H1 (cell line): ENCODE results near the gene GJE1. TPM values are rescaled to one million over a fixed set of nuclear protein-coding genes. Genes with fewer than 3 reads are reported as not detected.

Experiments used
- CTCF ChIA-PET: fragments of 300-600 bp; sonication (Branson Sonifier 250); formaldehyde crosslinking; loops from one replicate; lab custom pipeline; 2021; ENCODE audit not compliant: partially characterized antibody; lab: Charles Lee
- POLR2A ChIA-PET: fragments of 300-600 bp; sonication (Branson Sonifier 250); formaldehyde crosslinking; loops from one replicate; lab custom pipeline; 2021; ENCODE audit warnings: inconsistent platforms; ENCODE audit not compliant: partially characterized antibody; lab: Charles Lee
- DNase-seq, 2 experiments: peaks; one replicate each; pipeline versions ENCODE4 v3.0.0 to v3.0.0-alpha.2; 2010 to 2022; ENCODE audit warnings: low spot score in 2 of 2, low read depth in 1 of 2, mixed read lengths in 1 of 2
- FAIRE-seq: peaks from 2 replicates; lab custom pipeline; 2011; peaks lifted over from hg19 to GRCh38; lab: Jason Lieb, UNC
- H2AFZ ChIP-seq: 2 replicates; pipeline ENCODE4 v1.8.1; 2012; ENCODE audit warnings: low read length, inconsistent platforms
- H2AK5ac ChIP-seq: 2 replicates; pipeline ENCODE4 v1.6.1; 2013; ENCODE audit warnings: low read depth, low read length
- H2BK120ac ChIP-seq: replicated peaks from 2 replicates; pipeline ENCODE3; 2013; ENCODE audit warnings: low read depth, low read length, inconsistent platforms
- H2BK12ac ChIP-seq: 2 replicates; pipeline ENCODE4 v1.6.1; 2013; ENCODE audit warnings: low read depth, low read length
- H2BK15ac ChIP-seq: 2 replicates; pipeline ENCODE4 v1.6.1; 2013; ENCODE audit warnings: low read length
- H2BK20ac ChIP-seq: 2 replicates; pipeline ENCODE4 v1.6.1; 2013; ENCODE audit warnings: low read length
- H2BK5ac ChIP-seq: 2 replicates; pipeline ENCODE4 v1.6.1; 2013; ENCODE audit warnings: low read depth, low read length
- H3K14ac ChIP-seq: 2 replicates; pipeline ENCODE4 v1.6.1; 2013; ENCODE audit warnings: inconsistent platforms; ENCODE audit not compliant: insufficient read length
- H3K18ac ChIP-seq: 2 replicates; pipeline ENCODE4 v1.6.1; 2013; ENCODE audit warnings: low read length; ENCODE audit errors: extremely low read depth
- H3K23ac ChIP-seq: 2 replicates; pipeline ENCODE4 v1.6.1; 2013; ENCODE audit warnings: inconsistent platforms; ENCODE audit not compliant: insufficient read length
- H3K23me2 ChIP-seq: 2 replicates; pipeline ENCODE4 v1.6.1; 2013; ENCODE audit warnings: low read depth, low read length
- H3K27ac ChIP-seq: 2 replicates; pipeline ENCODE4 v1.6.1; 2011; ENCODE audit warnings: low read depth, low read length, inconsistent platforms
- H3K27me3 ChIP-seq, 4 experiments: replicated peaks in 1 of 4; 1 replicate in 1 of 4; 2 replicates in 3 of 4; pipeline versions ENCODE4 v1.6.1 to v1.8.1; 2011 to 2013; ENCODE audit warnings: low read length in 3 of 4, mild to moderate bottlenecking in 3 of 4, inconsistent platforms in 2 of 4, mixed read lengths in 2 of 4, moderate library complexity in 1 of 4; ENCODE audit not compliant: control insufficient read depth in 3 of 4, insufficient read depth in 3 of 4; ENCODE audit errors: extremely low read depth in 1 of 4
- H3K36me3 ChIP-seq, 4 experiments: 2 replicates each; pipeline versions ENCODE4 v1.6.1 to v1.8.1; 2011 to 2013; ENCODE audit warnings: mild to moderate bottlenecking in 4 of 4, low read length in 3 of 4, moderate library complexity in 2 of 4, control low read depth in 1 of 4, inconsistent platforms in 1 of 4; ENCODE audit not compliant: insufficient read depth in 4 of 4, control insufficient read depth in 2 of 4
- H3K4ac ChIP-seq: replicated peaks from 2 replicates; pipeline ENCODE3; 2013; ENCODE audit warnings: low read length, low read depth, mixed read lengths, inconsistent platforms; ENCODE audit not compliant: insufficient read length
- H3K4me1 ChIP-seq, 4 experiments: replicated peaks in 1 of 4; 1 replicate in 1 of 4; 2 replicates in 3 of 4; pipeline versions ENCODE4 v1.6.1 to v1.8.1; 2011 to 2013; ENCODE audit warnings: low read length in 3 of 4, inconsistent platforms in 2 of 4, mixed read lengths in 1 of 4; ENCODE audit not compliant: insufficient read depth in 4 of 4, control insufficient read depth in 3 of 4
- H3K4me2 ChIP-seq, 2 experiments: 2 replicates each; pipeline versions ENCODE4 v1.6.1 to v1.8.1; 2011 to 2013; ENCODE audit warnings: low read depth in 2 of 2, low read length in 2 of 2, control low read depth in 1 of 2, inconsistent platforms in 1 of 2, mild to moderate bottlenecking in 1 of 2; ENCODE audit not compliant: insufficient read depth in 1 of 2
- H3K4me3 ChIP-seq, 4 experiments: fragments of 200-600, 300-600 bp in 1 of 4; sonication (generic), shearing (Covaris generic), sonication (Bioruptor Twin) in 1 of 4; 2 replicates each; pipeline versions ENCODE4 v1.5.1 to v1.8.1; 2011 to 2016; ENCODE audit warnings: low read length in 4 of 4, low read depth in 3 of 4, control low read depth in 2 of 4, inconsistent platforms in 2 of 4, mild to moderate bottlenecking in 2 of 4, mixed read lengths in 1 of 4, moderate library complexity in 1 of 4; ENCODE audit not compliant: insufficient read depth in 2 of 4; ENCODE audit errors: extremely low read depth in 1 of 4
- H3K56ac ChIP-seq: replicated peaks from 2 replicates; pipeline ENCODE3; 2013; ENCODE audit warnings: low read depth, mild to moderate bottlenecking, mixed read lengths, low read length, inconsistent platforms; ENCODE audit not compliant: insufficient read length
- H3K79me1 ChIP-seq: 2 replicates; pipeline ENCODE4 v1.6.1; 2013; ENCODE audit warnings: low read depth, low read length, control low read depth
- H3K79me2 ChIP-seq, 2 experiments: 2 replicates each; pipeline versions ENCODE4 v1.6.1 to v1.8.1; 2012 to 2013; ENCODE audit warnings: low read length in 2 of 2, mild to moderate bottlenecking in 2 of 2, inconsistent platforms in 1 of 2; ENCODE audit not compliant: insufficient read depth in 2 of 2, control insufficient read depth in 1 of 2
- H3K9ac ChIP-seq, 4 experiments: replicated peaks in 1 of 4; 1 replicate in 1 of 4; 2 replicates in 3 of 4; pipeline versions ENCODE4 v1.6.1 to v1.8.1; 2011 to 2013; ENCODE audit warnings: low read depth in 3 of 4, low read length in 3 of 4, control low read depth in 2 of 4, mild to moderate bottlenecking in 2 of 4, moderate library complexity in 2 of 4, inconsistent platforms in 1 of 4; ENCODE audit errors: extremely low read depth in 1 of 4
- H3K9me3 ChIP-seq, 2 experiments: 2 replicates each; pipeline versions ENCODE4 v1.6.1 to v1.8.1; 2012 to 2013; ENCODE audit warnings: mild to moderate bottlenecking in 2 of 2, moderate library complexity in 2 of 2, control low read depth in 1 of 2, inconsistent platforms in 1 of 2, low read depth in 1 of 2, low read length in 1 of 2, mixed read lengths in 1 of 2; ENCODE audit not compliant: insufficient read depth in 2 of 2
- H4K20me1 ChIP-seq, 2 experiments: replicated peaks in 1 of 2; 2 replicates each; pipeline versions ENCODE3 to v1.8.1; 2011 to 2013; ENCODE audit warnings: inconsistent platforms in 2 of 2, low read length in 2 of 2, mild to moderate bottlenecking in 1 of 2; ENCODE audit not compliant: insufficient read depth in 2 of 2, control insufficient read depth in 1 of 2
- H4K5ac ChIP-seq: 2 replicates; pipeline ENCODE4 v1.6.1; 2013; ENCODE audit warnings: low read length, low read depth, mixed read lengths, inconsistent platforms; ENCODE audit not compliant: insufficient read length
- H4K8ac ChIP-seq: 2 replicates; pipeline ENCODE4 v1.8.0; 2013; ENCODE audit warnings: mild to moderate bottlenecking, moderate library complexity, low read length, inconsistent platforms; ENCODE audit not compliant: insufficient read depth; ENCODE audit errors: extremely low read depth
- H4K91ac ChIP-seq: replicated peaks from 2 replicates; pipeline ENCODE3; 2013; ENCODE audit warnings: low read length, mixed read lengths, inconsistent platforms; ENCODE audit not compliant: insufficient read length
- JUND ChIP-seq: IDR thresholded peaks from 2 replicates; pipeline ENCODE4 v1.6.1; 2011; ENCODE audit warnings: mild to moderate bottlenecking, improper control_type of control experiment, low read length
- SAP30 ChIP-seq: fragments of 300-600 bp; sonication (generic); IDR thresholded peaks from 2 replicates; pipeline ENCODE4 v1.7.1; 2012; ENCODE audit warnings: low read length, moderate library complexity, mild to moderate bottlenecking, inconsistent platforms; ENCODE audit not compliant: insufficient read depth, insufficient replicate concordance
- TAF1 ChIP-seq: IDR thresholded peaks from 2 replicates; pipeline ENCODE4 v1.6.1; 2011; ENCODE audit warnings: mild to moderate bottlenecking, low read depth, low read length
- TAF7 ChIP-seq: optimal IDR thresholded peaks from 2 replicates; pipeline ENCODE3; 2011; ENCODE audit warnings: low read depth, mild to moderate bottlenecking, inconsistent platforms, low read length, moderate library complexity, borderline replicate concordance
- USF2 ChIP-seq: IDR thresholded peaks from 2 replicates; pipeline ENCODE4 v1.6.1; 2011; ENCODE audit warnings: low read length, improper control_type of control experiment
- polyA plus RNA-seq, 7 experiments: library from polyadenylated mRNA; depleted of rRNA in 3 of 7; stranded (reverse) in 5 of 7; unstranded in 2 of 7; fragments of >200 nt in 5 of 7; fragments of 200-250 nt in 2 of 7; gene quantifications; 1 replicate in 5 of 7; 2 replicates in 1 of 7; 4 replicates in 1 of 7; pipeline versions ENCODE4 v1.2.1 to v1.2.3, GENCODE V29; 2011 to 2013; ENCODE audit warnings: missing spikeins in 2 of 7, mixed read lengths in 2 of 7
- total RNA-seq: library from RNA; stranded (reverse); fragmentation: NEBNext Ultra II Directional; extraction: Animal tissue kit (Norgen Biotek cat#: 25700); gene quantifications from 2 replicates; pipeline ENCODE4 v1.2.1, GENCODE V29; 2021

Gene GJE1
- total and polyA plus RNA-seq, 2 of the 8 experiments (the other 6 are each of a cell fraction or from before 2014, with no cell fraction given): not detected

- H3K27me3 ChIP-seq: no peaks in the 10 kb centered on the region
- H4K8ac ChIP-seq: no peak overlapping the region
- no peak overlapping the region for H2AFZ ChIP-seq
- no peak overlapping the region for H4K5ac ChIP-seq
- H3K79me2 ChIP-seq: no peaks in the 10 kb centered on the region
- ChIA-PET POLR2A (interaction anchor here (1.0 kb wide), 1 partner anchor 19 kb away, joined by 3 read pairs; no protein-coding TSS in a partner anchor), CTCF (interaction anchor here (1.9 to 2.9 kb wide), 3 partner anchors 10 to 29 kb away, joined by 5 to 19 read pairs (median 13); no protein-coding TSS in a partner anchor)
- H3K23me2 ChIP-seq: no peaks in the 10 kb centered on the region
- H3K18ac ChIP-seq: no peak overlapping the region
- H3K56ac ChIP-seq: no peak overlapping the region
- no peak overlapping the region for H2BK20ac ChIP-seq
- H2AK5ac ChIP-seq: no peak overlapping the region
- H3K14ac ChIP-seq: no peak overlapping the region
- H4K20me1 ChIP-seq: no peaks in the 10 kb centered on the region
- H3K9me3 ChIP-seq: no peaks in the 10 kb centered on the region
- H3K4me1 ChIP-seq: no peaks in the 10 kb centered on the region
- no peak overlapping the region for H4K91ac ChIP-seq
- H2BK12ac ChIP-seq: no peak overlapping the region
- H2BK120ac ChIP-seq: no peak overlapping the region
- no peak overlapping the region for H3K27ac ChIP-seq
- no peaks in the 10 kb centered on the region for H3K79me1 ChIP-seq
- DNase-seq (no peak), FAIRE-seq (no peak)
- TF ChIP-seq USF2 (no peak), TAF1 (no peak), SAP30 (no peak), JUND (no peak), TAF7 (no peak)
- H3K4ac ChIP-seq: no peak overlapping the region
- no peak overlapping the region for H3K23ac ChIP-seq
- no peak overlapping the region for H2BK5ac ChIP-seq
- no peak overlapping the region for H3K4me3 ChIP-seq
- no peak overlapping the region for H3K9ac ChIP-seq
- peaks cover 0 to 11% (median 1%) of the 10 kb centered on the region in 4 experiments; a peak in 2 of 8 replicates for H3K36me3 ChIP-seq
- no peak overlapping the region for H2BK15ac ChIP-seq
- no peak overlapping the region for H3K4me2 ChIP-seq
Measured at GRCh38 chr6:142178129-142178528, 45.4 kb downstream of the GJE1 start.
